Astrocyte (in vitro differentiated cells and primary cell): ENCODE measurements around the gene ZFYVE26.

Experiments
- CTCF ChIP-seq: IDR thresholded peaks from 2 replicates; pipeline ENCODE4 v1.5.1; 2011; ENCODE audit warnings: low read depth, mild to moderate bottlenecking, inconsistent platforms, low read length, moderate library complexity; ENCODE audit not compliant: insufficient read depth
- EZH2 ChIP-seq: IDR thresholded peaks from 2 replicates; pipeline ENCODE4 v1.6.1; 2012; ENCODE audit warnings: mild to moderate bottlenecking, low read length, inconsistent platforms; ENCODE audit not compliant: insufficient read depth

- TF ChIP-seq CTCF, result no peak
- no peak for TF ChIP-seq EZH2
Measured at GRCh38 chr14:67782090-67782489, 34.3 kb downstream of the ZFYVE26 start.
